ENCODE results near the gene JAKMIP1.

Gene JAKMIP1

DNA sequence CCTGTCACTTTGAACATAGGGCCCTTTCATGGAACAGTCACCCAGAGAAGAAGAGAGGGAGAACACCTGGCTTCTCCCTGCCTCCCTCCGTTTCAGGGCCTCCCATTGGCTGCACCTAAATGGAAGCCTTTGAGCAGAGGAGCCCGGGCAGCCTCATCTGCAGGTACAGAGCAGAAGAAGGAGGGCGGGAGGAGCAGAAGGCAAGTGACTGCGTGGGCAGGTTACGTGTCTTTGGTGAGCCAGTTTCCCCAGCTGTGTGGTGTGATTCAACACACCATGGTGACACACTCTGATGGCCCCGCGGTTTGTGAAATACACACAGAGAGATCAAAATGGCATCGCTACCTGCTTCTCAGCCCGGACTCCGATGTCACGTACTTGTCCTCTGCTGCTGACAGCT, 182.5 kb downstream of the JAKMIP1 start:
- DNase-seq: no peak
- no peak for TF ChIP-seq CTCF (IDR thresholded peaks at IDR 0.05; ENCODE audit: low read depth, low read length)
- Histone ChIP-seq H3K4me3 (ENCODE audit: low read depth, low read length) (no peak overlapping the region), H3K27me3 (ENCODE audit: insufficient read depth, low read depth, severe bottlenecking) (no peaks in the 10 kb centered on the region), H3K9me3 (ENCODE audit: severe bottlenecking) (no peaks in the 10 kb centered on the region), H3K36me3 (no peaks in the 10 kb centered on the region), H3K27ac (no peak overlapping the region)

DNA sequence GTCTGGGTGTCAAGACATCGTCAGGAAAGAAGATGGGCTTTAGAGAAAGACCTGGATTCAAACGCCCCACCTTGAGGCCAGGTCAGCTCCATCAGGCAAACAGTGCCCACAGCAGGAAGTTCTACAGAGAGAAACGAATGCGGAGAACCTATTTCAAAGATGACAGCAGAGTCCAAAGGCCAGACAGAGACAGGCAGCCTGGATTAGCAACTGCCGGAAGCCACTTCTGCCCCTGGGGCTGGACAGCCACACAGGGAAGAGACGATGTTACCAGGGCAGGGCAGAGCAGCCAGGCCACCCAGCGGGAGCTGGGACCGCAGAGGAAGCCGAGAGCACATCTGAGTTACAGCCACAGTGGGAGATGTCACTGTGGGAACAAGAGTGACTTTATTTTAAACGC, 183.3 kb downstream of the JAKMIP1 start:
- no peak for DNase-seq
- Histone ChIP-seq H3K36me3 (no peaks in the 10 kb centered on the region), H3K27me3 (ENCODE audit: insufficient read depth, low read depth, severe bottlenecking) (no peaks in the 10 kb centered on the region), H3K27ac (no peak overlapping the region), H3K9me3 (ENCODE audit: severe bottlenecking) (no peaks in the 10 kb centered on the region), H3K4me3 (ENCODE audit: low read depth, low read length) (no peak overlapping the region)
- TF ChIP-seq CTCF (IDR thresholded peaks at IDR 0.05; ENCODE audit: low read depth, low read length): no peak

GRCh38 chr4:6013564-6013963, 186.8 kb downstream of the JAKMIP1 start:
- no peak overlapping the region for H3K4me3 ChIP-seq (ENCODE audit: low read depth, low read length)
- DNase-seq: no peak
- no peak overlapping the region for H3K27ac ChIP-seq
- no peak for TF ChIP-seq CTCF (IDR thresholded peaks at IDR 0.05; ENCODE audit: low read depth, low read length)
- H3K27me3 ChIP-seq (ENCODE audit: insufficient read depth, low read depth, severe bottlenecking): no peaks in the 10 kb centered on the region
- H3K36me3 ChIP-seq: no peaks in the 10 kb centered on the region
- no peaks in the 10 kb centered on the region for H3K9me3 ChIP-seq (ENCODE audit: severe bottlenecking)

DNA sequence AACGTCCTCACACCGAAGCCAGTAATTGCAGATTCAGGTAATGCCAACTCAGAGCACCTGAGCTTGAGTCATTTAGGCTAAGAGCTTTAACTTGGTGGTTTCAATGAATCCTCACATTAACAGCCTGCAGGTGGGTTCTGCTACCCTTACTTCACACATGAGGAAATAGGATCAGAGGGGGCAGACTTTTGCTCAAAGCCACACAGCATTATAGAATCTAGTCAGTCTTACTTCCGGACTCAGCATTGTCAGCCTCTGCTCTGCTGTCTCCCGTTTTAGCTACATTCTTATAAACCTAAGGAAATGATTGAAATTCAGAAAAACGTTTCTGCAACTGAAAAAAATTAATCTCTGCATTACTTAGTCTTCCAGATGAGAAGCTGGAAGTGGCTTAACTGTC, 188.1 kb downstream of the JAKMIP1 start:
- DNase-seq: no peak
- TF ChIP-seq CTCF (IDR thresholded peaks at IDR 0.05; ENCODE audit: low read depth, low read length): no peak

DNA sequence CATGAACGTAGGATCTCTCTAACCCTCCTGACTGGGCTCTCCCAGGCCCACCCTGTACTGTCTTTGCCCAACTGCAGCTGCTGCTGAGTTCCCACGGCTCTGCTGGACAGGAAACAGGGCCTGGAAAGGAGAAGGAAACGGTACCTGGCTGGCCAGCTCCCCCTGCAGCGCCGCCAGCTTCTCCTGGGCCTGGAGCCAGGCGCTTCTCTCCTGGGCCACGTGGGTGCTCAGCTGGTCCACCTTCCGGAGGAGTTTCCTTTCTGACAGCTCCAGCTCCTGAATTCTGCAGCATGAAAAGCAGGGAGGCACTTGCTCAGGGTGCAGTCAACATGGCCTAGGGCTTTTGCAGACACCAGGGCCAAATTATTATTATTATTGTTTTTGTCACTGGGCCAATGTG, 188.7 kb downstream of the JAKMIP1 start:
- Histone ChIP-seq H3K36me3 (no peaks in the 10 kb centered on the region), H3K9me3 (ENCODE audit: severe bottlenecking) (no peaks in the 10 kb centered on the region), H3K27ac (no peak overlapping the region), H3K27me3 (ENCODE audit: insufficient read depth, low read depth, severe bottlenecking) (no peaks in the 10 kb centered on the region), H3K4me3 (ENCODE audit: low read depth, low read length) (no peak overlapping the region)
- TF ChIP-seq CTCF (IDR thresholded peaks at IDR 0.05; ENCODE audit: low read depth, low read length): no peak
- no peak for DNase-seq

More for the DNA sequence above, 188.1 kb downstream of the JAKMIP1 start:
- Histone ChIP-seq H3K9me3 (ENCODE audit: severe bottlenecking) (no peaks in the 10 kb centered on the region), H3K27ac (no peak overlapping the region), H3K27me3 (ENCODE audit: insufficient read depth, low read depth, severe bottlenecking) (no peaks in the 10 kb centered on the region), H3K36me3 (no peaks in the 10 kb centered on the region), H3K4me3 (ENCODE audit: low read depth, low read length) (no peak overlapping the region)

DNA sequence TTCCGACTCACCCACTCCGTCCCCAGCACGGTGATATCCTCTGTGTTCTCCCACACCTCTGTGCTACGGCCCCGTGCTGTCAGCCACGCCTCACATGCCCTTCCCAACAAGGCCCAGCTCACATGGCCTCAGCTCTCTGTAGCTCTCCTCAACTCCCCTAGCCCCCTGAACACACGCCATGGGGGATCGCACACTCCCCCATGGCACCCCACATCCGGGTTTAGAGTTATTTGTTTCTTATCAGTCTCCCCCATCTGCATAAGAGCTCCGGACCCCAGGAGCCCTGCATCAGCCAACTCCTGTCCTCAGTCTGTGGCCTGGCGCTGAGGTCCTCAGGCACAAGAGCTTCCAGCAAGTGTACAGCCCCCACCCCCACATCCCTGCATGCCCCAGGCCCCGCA, 189.1 kb downstream of the JAKMIP1 start:
- no peak for TF ChIP-seq CTCF (IDR thresholded peaks at IDR 0.05; ENCODE audit: low read depth, low read length)
- Histone ChIP-seq H3K36me3 (no peaks in the 10 kb centered on the region), H3K27me3 (ENCODE audit: insufficient read depth, low read depth, severe bottlenecking) (no peaks in the 10 kb centered on the region), H3K4me3 (ENCODE audit: low read depth, low read length) (no peak overlapping the region), H3K9me3 (ENCODE audit: severe bottlenecking) (no peaks in the 10 kb centered on the region), H3K27ac (no peak overlapping the region)
- DNase-seq: no peak
